Body of pancreas (tissue), 4 donors: ENCODE measurements around the gene GPR146.

Source experiments
- POLR2A ChIP-seq, 3 donors: fragments of 450-650 bp; IDR thresholded peaks; one replicate each; pipeline ENCODE4 v1.6.1; 2016; ENCODE audit warnings: antibody characterized with exemption in 3 of 3, mild to moderate bottlenecking in 2 of 3
- TF ChIP-seq, protein P1 (sequence below), 7 experiments: fragments of 450-650 bp in 4 of 7; fragments of 200-600 bp in 3 of 7; sonication (generic) in 3 of 7; IDR thresholded peaks; one replicate each; pipeline ENCODE4 v1.5.1; 2016 to 2019; ENCODE audit warnings: antibody characterized with exemption in 7 of 7

DNA sequence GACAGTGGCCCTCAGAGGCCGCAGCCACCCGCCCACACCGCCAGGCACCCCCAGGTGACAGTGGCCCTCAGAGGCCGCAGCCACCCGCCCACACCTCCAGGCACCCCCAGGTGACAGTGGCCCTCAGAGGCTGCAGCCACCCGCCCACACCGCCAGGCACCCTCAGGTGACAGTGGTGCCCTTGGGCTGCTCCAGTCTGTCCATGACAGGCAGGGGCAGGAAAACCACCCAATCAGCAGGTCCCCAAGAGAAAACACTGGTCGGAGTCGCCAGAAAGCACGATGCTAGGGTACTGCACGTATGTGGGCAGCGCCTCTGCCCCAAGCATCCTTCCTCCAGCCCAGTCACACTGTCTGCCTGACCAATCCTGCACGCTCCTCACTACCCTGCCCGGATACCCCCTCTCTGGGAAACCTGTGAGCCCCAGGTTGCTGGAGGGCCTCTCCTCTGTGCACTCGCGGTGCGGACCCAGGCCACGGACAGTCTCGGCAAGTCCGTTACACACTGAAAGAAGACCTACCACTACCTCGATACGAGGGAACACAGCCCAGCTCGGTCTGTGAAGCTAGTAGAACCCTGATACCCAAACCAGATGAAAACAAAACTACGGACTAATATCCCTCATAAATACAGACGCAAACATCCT, 11.7 kb upstream of the GPR146 start:
- TF ChIP-seq POLR2A (IDR thresholded peaks at IDR 0.05): no peak
- TF ChIP-seq, protein P1, sequence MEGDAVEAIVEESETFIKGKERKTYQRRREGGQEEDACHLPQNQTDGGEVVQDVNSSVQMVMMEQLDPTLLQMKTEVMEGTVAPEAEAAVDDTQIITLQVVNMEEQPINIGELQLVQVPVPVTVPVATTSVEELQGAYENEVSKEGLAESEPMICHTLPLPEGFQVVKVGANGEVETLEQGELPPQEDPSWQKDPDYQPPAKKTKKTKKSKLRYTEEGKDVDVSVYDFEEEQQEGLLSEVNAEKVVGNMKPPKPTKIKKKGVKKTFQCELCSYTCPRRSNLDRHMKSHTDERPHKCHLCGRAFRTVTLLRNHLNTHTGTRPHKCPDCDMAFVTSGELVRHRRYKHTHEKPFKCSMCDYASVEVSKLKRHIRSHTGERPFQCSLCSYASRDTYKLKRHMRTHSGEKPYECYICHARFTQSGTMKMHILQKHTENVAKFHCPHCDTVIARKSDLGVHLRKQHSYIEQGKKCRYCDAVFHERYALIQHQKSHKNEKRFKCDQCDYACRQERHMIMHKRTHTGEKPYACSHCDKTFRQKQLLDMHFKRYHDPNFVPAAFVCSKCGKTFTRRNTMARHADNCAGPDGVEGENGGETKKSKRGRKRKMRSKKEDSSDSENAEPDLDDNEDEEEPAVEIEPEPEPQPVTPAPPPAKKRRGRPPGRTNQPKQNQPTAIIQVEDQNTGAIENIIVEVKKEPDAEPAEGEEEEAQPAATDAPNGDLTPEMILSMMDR (IDR thresholded peaks at IDR 0.05): no peak
